Prostate gland (tissue), 2 donors: ENCODE results near the gene SYCP3. TPM values are rescaled to one million over a fixed set of nuclear protein-coding genes. Genes with fewer than 3 reads are reported as not detected.
A peak's percentile ranks its signal among the peaks of the same experiment; 100 is the strongest.

Experiments
- DNase-seq: peaks from one replicate; pipeline ENCODE4 v3.0.0-alpha.2; 2019; ENCODE audit warnings: low spot score
- H3K27ac ChIP-seq, 2 donors: fragments of 200-600 bp; sonication (generic); 2 replicates each; pipeline ENCODE4 v1.5.1; 2017 to 2019
- H3K27me3 ChIP-seq: fragments of 200-600 bp; sonication (generic); replicated peaks from 2 replicates; pipeline ENCODE4 v1.5.1; 2019; ENCODE audit not compliant: insufficient read depth
- H3K36me3 ChIP-seq, 2 donors: fragments of 200-600 bp; sonication (generic); 1 replicate in 1 of 2; 2 replicates in 1 of 2; pipeline versions ENCODE4 v1.5.1 to v1.8.1; 2017 to 2019
- H3K4me1 ChIP-seq: fragments of 200-600 bp; sonication (generic); replicated peaks from 2 replicates; pipeline ENCODE4 v1.5.1; 2019
- H3K4me3 ChIP-seq, 2 donors: fragments of 200-600 bp; sonication (generic); 2 replicates each; pipeline ENCODE4 v1.5.1; 2017 to 2019
- H3K9me3 ChIP-seq: fragments of 200-600 bp; sonication (generic); 2 replicates; pipeline ENCODE4 v1.5.1; 2017
- POLR2A ChIP-seq: fragments of 450-650 bp; IDR thresholded peaks from one replicate; pipeline ENCODE4 v1.6.1; 2016; ENCODE audit warnings: antibody characterized with exemption, mild to moderate bottlenecking
- POLR2AphosphoS5 ChIP-seq: sonication (generic); formaldehyde crosslinking; IDR thresholded peaks from one replicate; pipeline ENCODE4 v1.6.1; 2017; ENCODE audit warnings: antibody characterized with exemption
- WGBS: methylation state at CpG from one replicate; pipeline ENCODE4 v1.1.5; 2018; 5-methylcytosine and 5-hydroxymethylcytosine counted together
- intact Hi-C: fragments of 100-400 bp; cut with DNase I; formaldehyde crosslinking; loops from one replicate; pipeline ENCODE4 v1.14.2; 2022
- total RNA-seq, 2 donors: library from RNA; depleted of rRNA; stranded (reverse); fragments of >200 nt; gene quantifications; one replicate each; pipeline ENCODE4 v1.1.0, GENCODE V29; 2016
- TF ChIP-seq, protein P1 (sequence below), 4 experiments: fragments of 200-600 bp in 2 of 4; fragments of 450-650 bp in 2 of 4; sonication (generic) in 2 of 4; IDR thresholded peaks; 1 replicate in 3 of 4; 2 replicates in 1 of 4; pipeline ENCODE4 v1.5.1; 2016 to 2019; ENCODE audit warnings: antibody characterized with exemption in 4 of 4, mild to moderate bottlenecking in 2 of 4, moderate library complexity in 2 of 4

SYCP3 gene
- total RNA-seq = 10 to 100 TPM in 1 of 2 donors, not detected in 1; 14.0 TPM

- DNase-seq = no peak
- H3K4me3 ChIP-seq = no peak within 1 kb of the TSS
- 97% methylated on average over 57 of the region's 57 CpGs for WGBS
- H3K9me3 ChIP-seq = no peaks in the 10 kb centered on the region
- no peaks in the 10 kb centered on the region for H3K27me3 ChIP-seq
- no peaks in the 10 kb centered on the region for H3K4me1 ChIP-seq
- H3K36me3 ChIP-seq = peaks cover 0 to 7% of the 10 kb centered on the region in 2 donors
- intact Hi-C loops = no loop called here
- H3K27ac ChIP-seq = no peak within 1 kb of the TSS
- TF ChIP-seq POLR2A (no peak), POLR2AphosphoS5 (no peak)
- TF ChIP-seq, protein P1, sequence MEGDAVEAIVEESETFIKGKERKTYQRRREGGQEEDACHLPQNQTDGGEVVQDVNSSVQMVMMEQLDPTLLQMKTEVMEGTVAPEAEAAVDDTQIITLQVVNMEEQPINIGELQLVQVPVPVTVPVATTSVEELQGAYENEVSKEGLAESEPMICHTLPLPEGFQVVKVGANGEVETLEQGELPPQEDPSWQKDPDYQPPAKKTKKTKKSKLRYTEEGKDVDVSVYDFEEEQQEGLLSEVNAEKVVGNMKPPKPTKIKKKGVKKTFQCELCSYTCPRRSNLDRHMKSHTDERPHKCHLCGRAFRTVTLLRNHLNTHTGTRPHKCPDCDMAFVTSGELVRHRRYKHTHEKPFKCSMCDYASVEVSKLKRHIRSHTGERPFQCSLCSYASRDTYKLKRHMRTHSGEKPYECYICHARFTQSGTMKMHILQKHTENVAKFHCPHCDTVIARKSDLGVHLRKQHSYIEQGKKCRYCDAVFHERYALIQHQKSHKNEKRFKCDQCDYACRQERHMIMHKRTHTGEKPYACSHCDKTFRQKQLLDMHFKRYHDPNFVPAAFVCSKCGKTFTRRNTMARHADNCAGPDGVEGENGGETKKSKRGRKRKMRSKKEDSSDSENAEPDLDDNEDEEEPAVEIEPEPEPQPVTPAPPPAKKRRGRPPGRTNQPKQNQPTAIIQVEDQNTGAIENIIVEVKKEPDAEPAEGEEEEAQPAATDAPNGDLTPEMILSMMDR (IDR thresholded peaks at IDR 0.05) = no peak
Measured at GRCh38 chr12:101738920-101739665, at the start of gene SYCP3. Gene SYCP3 (minus strand): TSS chr12:101739462. CDS start chr12:101737935, 1,527 bp downstream.

DNA sequence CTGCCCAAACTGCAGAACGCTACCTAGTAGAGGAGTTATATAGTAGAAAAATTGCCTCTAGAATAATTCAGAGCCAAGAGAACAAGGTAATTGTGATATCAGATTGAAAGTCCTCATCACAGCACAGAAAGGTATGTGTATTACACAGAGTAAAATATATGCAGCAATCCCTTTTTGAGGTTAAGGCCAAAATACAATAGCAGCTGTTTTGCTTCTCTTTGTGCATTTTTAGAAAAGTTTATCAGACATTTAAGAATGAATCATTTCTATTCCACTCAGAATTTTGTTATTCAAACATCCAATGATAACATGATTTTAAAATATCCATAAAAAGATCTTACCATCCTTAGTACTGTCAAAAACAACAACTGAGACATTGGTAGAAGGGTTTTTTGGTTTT lies 46.4 kb upstream of the SYCP3 start:
- Histone ChIP-seq H3K9me3 (no peaks in the 10 kb centered on the region), H3K27me3 (no peaks in the 10 kb centered on the region), H3K36me3 (no peaks in the 10 kb centered on the region), H3K27ac (no peak overlapping the region), H3K4me3 (no peak overlapping the region), H3K4me1 (peaks cover 11% of the 10 kb centered on the region)
- no peak for DNase-seq
- TF ChIP-seq POLR2AphosphoS5 = no peak
- TF ChIP-seq, protein P1 (IDR thresholded peaks at IDR 0.05) = no peak
- no peak for TF ChIP-seq POLR2A
- WGBS = 94% methylated on average over 1 of the region's 1 CpG
- intact Hi-C loops = no loop called here

- TF ChIP-seq POLR2AphosphoS5 = peak; percentile 40
- TF ChIP-seq POLR2A = no peak
- H3K9me3 ChIP-seq = no peaks in the 10 kb centered on the region
- no peak overlapping the region for H3K4me3 ChIP-seq
- WGBS = 44% methylated on average over 1 of the region's 1 CpG
- no peaks in the 10 kb centered on the region for H3K27me3 ChIP-seq
- no peaks in the 10 kb centered on the region for H3K36me3 ChIP-seq
- intact Hi-C loops = loop anchor here (5.0 kb wide), 1 partner anchor 38 kb away; no protein-coding TSS in a partner anchor
- peaks cover 11% of the 10 kb centered on the region for H3K4me1 ChIP-seq
- H3K27ac ChIP-seq = peak overlapping the region; percentile 35 to 60
- DNase-seq = no peak
Measured at GRCh38 chr12:101784376-101784775, 45.1 kb upstream of the SYCP3 start.

- Histone ChIP-seq H3K4me3 (no peak overlapping the region), H3K36me3 (no peaks in the 10 kb centered on the region), H3K27me3 (no peaks in the 10 kb centered on the region), H3K4me1 (peaks cover 11% of the 10 kb centered on the region), H3K27ac (peak overlapping the region; percentile 35 to 60), H3K9me3 (no peaks in the 10 kb centered on the region)
- intact Hi-C loops = loop anchor here (5.0 kb wide), 1 partner anchor 38 kb away; no protein-coding TSS in a partner anchor
- no peak for TF ChIP-seq POLR2A
- TF ChIP-seq, protein P1 (IDR thresholded peaks at IDR 0.05) = no peak
- TF ChIP-seq POLR2AphosphoS5 = no peak
- DNase-seq = no peak
- WGBS = 45% methylated on average over 2 of the region's 2 CpGs
Measured at GRCh38 chr12:101783838-101784237, 44.6 kb upstream of the SYCP3 start.

DNA sequence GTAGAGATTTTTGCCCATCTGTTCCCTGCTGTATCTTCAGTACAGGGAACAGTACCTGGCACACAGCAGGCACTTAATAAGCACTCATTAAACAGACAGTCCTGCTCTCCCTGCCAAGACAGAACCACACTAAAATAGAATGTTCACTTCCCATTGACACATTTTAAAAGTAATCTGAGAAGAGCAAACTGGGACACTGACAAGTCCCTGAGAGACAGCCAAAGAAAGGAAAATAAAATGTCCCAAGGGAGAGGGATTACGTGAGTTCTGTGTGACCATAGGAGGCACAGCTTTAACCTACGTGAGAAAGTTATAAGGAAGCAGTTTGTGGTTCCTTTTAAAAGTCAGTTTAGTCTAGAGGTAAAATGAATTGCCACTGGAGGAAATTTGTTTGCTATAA lies 43.9 kb upstream of the SYCP3 start:
- TF ChIP-seq, protein P1 (IDR thresholded peaks at IDR 0.05) = no peak
- peak; percentile 83 for TF ChIP-seq POLR2AphosphoS5
- WGBS = 13% methylated on average over 2 of the region's 2 CpGs
- peak overlapping the region; percentile 41 to 60 for H3K27ac ChIP-seq
- H3K36me3 ChIP-seq = no peaks in the 10 kb centered on the region
- no peaks in the 10 kb centered on the region for H3K9me3 ChIP-seq
- H3K27me3 ChIP-seq = no peaks in the 10 kb centered on the region
- DNase-seq = peak; percentile 69
- H3K4me1 ChIP-seq = peaks cover 11% of the 10 kb centered on the region
- intact Hi-C loops = loop anchor here (5.0 kb wide), 1 partner anchor 39 kb away; no protein-coding TSS in a partner anchor
- H3K4me3 ChIP-seq = no peak overlapping the region
